Activated naive CD8-positive, alpha-beta T cell (primary cell): ENCODE data around the gene TOMM70.
A peak's percentile ranks its signal among the peaks of the same experiment; 100 is the strongest.
"Not testable (repeated sequence)": the region's sequence is repeated elsewhere in the genome, so short reads cannot be mapped to it uniquely, and the experiment has no call there.

ENCODE experiments used
- H3K27ac Mint-ChIP-seq: one replicate; pipeline ENCODE4 v1.8.0; 2021; ENCODE audit warnings: mixed read lengths
- H3K27me3 Mint-ChIP-seq: one replicate; pipeline ENCODE4 v1.8.0; 2021; ENCODE audit warnings: mixed read lengths
- H3K36me3 Mint-ChIP-seq: one replicate; pipeline ENCODE4 v1.8.0; 2021; ENCODE audit warnings: mixed read lengths
- H3K4me1 Mint-ChIP-seq: one replicate; pipeline ENCODE4 v1.8.0; 2021; ENCODE audit warnings: low read depth, mixed read lengths
- H3K4me3 Mint-ChIP-seq: one replicate; pipeline ENCODE4 v1.8.0; 2021; ENCODE audit warnings: mild to moderate bottlenecking, mixed read lengths
- H3K9me3 Mint-ChIP-seq: one replicate; pipeline ENCODE4 v1.8.0; 2021; ENCODE audit warnings: low read depth, mixed read lengths

TOMM70 gene

GRCh38 chr3:100360757-100361496 is 40.0 kb downstream of the TOMM70 start:
- Mint-ChIP-seq H3K9me3 (no peaks in the 10 kb centered on the region), H3K36me3 (peaks cover 26% of the 10 kb centered on the region), H3K27me3 (no peaks in the 10 kb centered on the region), H3K4me1 (no peaks in the 10 kb centered on the region), H3K4me3 (no peak overlapping the region), H3K27ac (peak overlapping the region; percentile 11)

- H3K27me3 Mint-ChIP-seq, result no peaks in the 10 kb centered on the region
- no peaks in the 10 kb centered on the region for H3K4me1 Mint-ChIP-seq
- H3K36me3 Mint-ChIP-seq, result peaks cover 20% of the 10 kb centered on the region
- H3K9me3 Mint-ChIP-seq, result no peaks in the 10 kb centered on the region
- H3K4me3 Mint-ChIP-seq, result no peak overlapping the region
- H3K27ac Mint-ChIP-seq, result peak overlapping the region; percentile 34
These were observed 41.9 kb downstream of the TOMM70 start for GRCh38 chr3:100359035-100359434.

- Mint-ChIP-seq H3K36me3 (peaks cover 19% of the 10 kb centered on the region), H3K4me3 (no peak overlapping the region), H3K27ac (peak overlapping the region; percentile 19), H3K9me3 (no peaks in the 10 kb centered on the region), H3K4me1 (no peaks in the 10 kb centered on the region), H3K27me3 (no peaks in the 10 kb centered on the region)
These were observed 42.5 kb downstream of the TOMM70 start for GRCh38 chr3:100358413-100358812.

- peaks cover 18% of the 10 kb centered on the region for H3K36me3 Mint-ChIP-seq
- no peaks in the 10 kb centered on the region for H3K27me3 Mint-ChIP-seq
- no peak overlapping the region for H3K27ac Mint-ChIP-seq
- H3K9me3 Mint-ChIP-seq, result no peaks in the 10 kb centered on the region
- H3K4me1 Mint-ChIP-seq, result no peaks in the 10 kb centered on the region
- H3K4me3 Mint-ChIP-seq, result no peak overlapping the region
These were observed 46.0 kb downstream of the TOMM70 start for GRCh38 chr3:100354850-100355249.

- Mint-ChIP-seq H3K36me3 (peaks cover 18% of the 10 kb centered on the region), H3K27ac (no peak overlapping the region), H3K27me3 (no peaks in the 10 kb centered on the region), H3K9me3 (no peaks in the 10 kb centered on the region), H3K4me3 (no peak overlapping the region), H3K4me1 (no peaks in the 10 kb centered on the region)
These were observed 48.3 kb downstream of the TOMM70 start for GRCh38 chr3:100352296-100353231.

GRCh38 chr3:100351770-100352169 is 49.1 kb downstream of the TOMM70 start:
- H3K4me3 Mint-ChIP-seq, H3K27ac Mint-ChIP-seq, H3K4me1 Mint-ChIP-seq, H3K27me3 Mint-ChIP-seq, H3K9me3 Mint-ChIP-seq: not testable (repeated sequence)
- H3K36me3 Mint-ChIP-seq, result peaks cover 18% of the 10 kb centered on the region

- Mint-ChIP-seq H3K9me3 (no peaks in the 10 kb centered on the region), H3K4me3 (no peak overlapping the region), H3K36me3 (peaks cover 27% of the 10 kb centered on the region), H3K27me3 (no peaks in the 10 kb centered on the region), H3K4me1 (peaks cover 5% of the 10 kb centered on the region), H3K27ac (no peak overlapping the region)
These were observed 52.2 kb downstream of the TOMM70 start for GRCh38 chr3:100348727-100349126.

- H3K4me1 Mint-ChIP-seq, result peaks cover 30% of the 10 kb centered on the region
- H3K27ac Mint-ChIP-seq, result no peak overlapping the region
- H3K27me3 Mint-ChIP-seq, result no peaks in the 10 kb centered on the region
- peaks cover 26% of the 10 kb centered on the region for H3K36me3 Mint-ChIP-seq
- H3K9me3 Mint-ChIP-seq, result no peaks in the 10 kb centered on the region
- no peak overlapping the region for H3K4me3 Mint-ChIP-seq
These were observed 60.4 kb downstream of the TOMM70 start for GRCh38 chr3:100340527-100340926.

GRCh38 chr3:100339786-100340185 is 61.1 kb downstream of the TOMM70 start:
- H3K4me1 Mint-ChIP-seq, result peaks cover 36% of the 10 kb centered on the region
- H3K9me3 Mint-ChIP-seq, result no peaks in the 10 kb centered on the region
- peaks cover 23% of the 10 kb centered on the region for H3K36me3 Mint-ChIP-seq
- H3K4me3 Mint-ChIP-seq, result no peak overlapping the region
- H3K27me3 Mint-ChIP-seq, result no peaks in the 10 kb centered on the region
- H3K27ac Mint-ChIP-seq, result no peak overlapping the region

GRCh38 chr3:100338911-100339310 is 62.0 kb downstream of the TOMM70 start:
- Mint-ChIP-seq H3K27ac (no peak overlapping the region), H3K4me1 (peaks cover 36% of the 10 kb centered on the region), H3K4me3 (no peak overlapping the region), H3K36me3 (peaks cover 20% of the 10 kb centered on the region), H3K9me3 (no peaks in the 10 kb centered on the region), H3K27me3 (no peaks in the 10 kb centered on the region)

GRCh38 chr3:100336229-100336628 is 64.7 kb downstream of the TOMM70 start:
- peak overlapping the region; percentile 96 for H3K4me3 Mint-ChIP-seq
- H3K9me3 Mint-ChIP-seq, H3K27me3 Mint-ChIP-seq: not testable (repeated sequence)
- peaks cover 11% of the 10 kb centered on the region for H3K36me3 Mint-ChIP-seq
- H3K4me1 Mint-ChIP-seq, result peaks cover 20% of the 10 kb centered on the region
- H3K27ac Mint-ChIP-seq, result peak overlapping the region; percentile 38

GRCh38 chr3:100335434-100335833 is 65.5 kb downstream of the TOMM70 start:
- H3K4me3 Mint-ChIP-seq, result peak overlapping the region; percentile 96

GRCh38 chr3:100334488-100335351 is 66.2 kb downstream of the TOMM70 start, which contains the start of gene NIT2:
Gene NIT2, plus strand, starts transcription at chr3:100334757. Its CDS starts 35 bp downstream, at chr3:100334792.
- Mint-ChIP-seq H3K9me3 (no peaks in the 10 kb centered on the region), H3K36me3 (peaks cover 4% of the 10 kb centered on the region), H3K27me3 (no peaks in the 10 kb centered on the region), H3K4me1 (peaks cover 20% of the 10 kb centered on the region), H3K27ac (peak within 1 kb of the TSS; percentile 95), H3K4me3 (peak within 1 kb of the TSS; percentile 96)

More at GRCh38 chr3:100335434-100335833, 65.5 kb downstream of the TOMM70 start:
- H3K4me1 Mint-ChIP-seq, result peaks cover 20% of the 10 kb centered on the region
- peaks cover 4% of the 10 kb centered on the region for H3K36me3 Mint-ChIP-seq
- no peaks in the 10 kb centered on the region for H3K27me3 Mint-ChIP-seq
- H3K9me3 Mint-ChIP-seq, result no peaks in the 10 kb centered on the region
- H3K27ac Mint-ChIP-seq, result peak overlapping the region; percentile 95

GRCh38 chr3:100333970-100334487 is 66.9 kb downstream of the TOMM70 start:
- Mint-ChIP-seq H3K36me3 (peaks cover 2% of the 10 kb centered on the region), H3K9me3 (no peaks in the 10 kb centered on the region), H3K27me3 (no peaks in the 10 kb centered on the region), H3K27ac (peak overlapping the region; percentile 72), H3K4me1 (peaks cover 20% of the 10 kb centered on the region), H3K4me3 (peak overlapping the region; percentile 87)
